HG02759 (cell line): ENCODE data around the gene SORBS1.
A peak's percentile ranks its signal among the peaks of the same experiment; 100 is the strongest.

Experiments
- ATAC-seq: cut with Tn5 transposase; IDR thresholded peaks from one replicate; pipeline ENCODE4 v1.9.1; 2021; ENCODE audit warnings: mild to moderate bottlenecking, moderate library complexity; ENCODE audit not compliant: unreplicated experiment

Gene SORBS1

GRCh38 chr10:95304463-95304862 is 256.7 kb downstream of the SORBS1 start:
- ATAC-seq, result no peak

- ATAC-seq, result no peak
Observed at GRCh38 chr10:95303950-95304349, 257.2 kb downstream of the SORBS1 start.

GRCh38 chr10:95303535-95303934 is 257.6 kb downstream of the SORBS1 start:
- ATAC-seq, result no peak

- no peak for ATAC-seq
Observed at GRCh38 chr10:95300022-95300539, 261.1 kb downstream of the SORBS1 start.

GRCh38 chr10:95297402-95297801 is 263.8 kb downstream of the SORBS1 start:
- ATAC-seq, result peak; percentile 26

GRCh38 chr10:95296764-95297163 is 264.4 kb downstream of the SORBS1 start:
- no peak for ATAC-seq

GRCh38 chr10:95295031-95295755 is 266.0 kb downstream of the SORBS1 start:
- ATAC-seq, result peak; percentile 79

- no peak for ATAC-seq
Observed at GRCh38 chr10:95293631-95294030, 267.5 kb downstream of the SORBS1 start.

- ATAC-seq, result no peak
Observed at GRCh38 chr10:95291365-95292039, 269.7 kb downstream of the SORBS1 start.

GRCh38 chr10:95290461-95291364 is 270.5 kb downstream of the SORBS1 start, which contains the start of gene PDLIM1:
Gene PDLIM1, minus strand, starts transcription at chr10:95291003. Its CDS starts 88 bp downstream, at chr10:95290915.
- ATAC-seq, result peak; percentile 45

- ATAC-seq, result no peak
Observed at GRCh38 chr10:95289921-95290421, 271.2 kb downstream of the SORBS1 start.

GRCh38 chr10:95289003-95289920 is 271.9 kb downstream of the SORBS1 start:
- ATAC-seq, result no peak

GRCh38 chr10:95288303-95288702 is 272.9 kb downstream of the SORBS1 start:
- ATAC-seq, result no peak

- ATAC-seq, result no peak
Observed at GRCh38 chr10:95287281-95287680, 273.9 kb downstream of the SORBS1 start.

- no peak for ATAC-seq
Observed at GRCh38 chr10:95286707-95287106, 274.5 kb downstream of the SORBS1 start.

GRCh38 chr10:95285556-95285955 is 275.6 kb downstream of the SORBS1 start:
- ATAC-seq, result no peak

- ATAC-seq, result no peak
Observed at GRCh38 chr10:95284807-95285206, 276.4 kb downstream of the SORBS1 start.

GRCh38 chr10:95282107-95282506 is 279.1 kb downstream of the SORBS1 start:
- no peak for ATAC-seq

- no peak for ATAC-seq
Observed at GRCh38 chr10:95281206-95281605, 280.0 kb downstream of the SORBS1 start.

- no peak for ATAC-seq
Observed at GRCh38 chr10:95280637-95281036, 280.5 kb downstream of the SORBS1 start.
